ENCODE results near the gene PRSS23. TPM values are rescaled to one million over a fixed set of nuclear protein-coding genes. Genes with fewer than 3 reads are reported as not detected.
A peak's percentile ranks its signal among the peaks of the same experiment; 100 is the strongest.

PRSS23 gene
- 10 to 100 TPM; 33.4 to 68.8 (median 46.4) TPM for total RNA-seq

GRCh38 chr11:86800076-86800959 is at the start of gene PRSS23:
PRSS23 (plus strand) TSS chr11:86800542; CDS start chr11:86807644, 7,102 bp downstream.
- peak within 1 kb of the TSS; percentile 77 to 85 (median 81) for H3K4me3 ChIP-seq
- no peak for TF ChIP-seq EP300 (IDR thresholded peaks at IDR 0.05)
- TF ChIP-seq POLR2AphosphoS5 (IDR thresholded peaks at IDR 0.05) = peak; percentile 59 to 62
- TF ChIP-seq POLR2A (IDR thresholded peaks at IDR 0.05; ENCODE audit: low read depth) = peak; percentile 43
- peak in 1 of 3 experiments; percentile 3 for TF ChIP-seq CTCF (IDR thresholded peaks at IDR 0.05)
- peak within 1 kb of the TSS; percentile 78 to 88 (median 86) for H3K27ac ChIP-seq (replicated peaks in 1 of 4)
- 2% methylated on average over 9 of the region's 97 CpGs for WGBS
- H3K4me1 ChIP-seq = peaks cover 15 to 51% (median 48%) of the 10 kb centered on the region in 4 donors
- no peaks in the 10 kb centered on the region for H3K36me3 ChIP-seq
- H3K9me3 ChIP-seq = no peaks in the 10 kb centered on the region
- H3K27me3 ChIP-seq = no peaks in the 10 kb centered on the region
- intact Hi-C loops (cut with DNase I) = loop anchor here (5.0 kb wide), 5 partner anchors 58 to 343 kb away; partner anchors contain the start of gene ME3
- DNase-seq (ENCODE audit: extremely low spot score) = no peak

- 57% methylated on average over 3 of the region's 3 CpGs for WGBS
- Histone ChIP-seq H3K27ac (replicated peaks in 1 of 4) (no peak overlapping the region), H3K4me3 (no peak overlapping the region), H3K36me3 (no peaks in the 10 kb centered on the region), H3K27me3 (no peaks in the 10 kb centered on the region), H3K4me1 (peaks cover 0 to 5% (median 0%) of the 10 kb centered on the region in 4 donors), H3K9me3 (no peaks in the 10 kb centered on the region)
- peak; percentile 77 for DNase-seq (ENCODE audit: extremely low spot score)
- TF ChIP-seq POLR2A (IDR thresholded peaks at IDR 0.05; ENCODE audit: low read depth) = no peak
- TF ChIP-seq EP300 (IDR thresholded peaks at IDR 0.05) = no peak
- no peak for TF ChIP-seq CTCF (IDR thresholded peaks at IDR 0.05)
- no peak for TF ChIP-seq POLR2AphosphoS5 (IDR thresholded peaks at IDR 0.05)
- intact Hi-C loops (cut with DNase I) = no loop called here
These were observed 46.9 kb upstream of the PRSS23 start for GRCh38 chr11:86753459-86753858.

GRCh38 chr11:86755146-86755545 is 45.2 kb upstream of the PRSS23 start:
- no peaks in the 10 kb centered on the region for H3K4me1 ChIP-seq
- no peaks in the 10 kb centered on the region for H3K9me3 ChIP-seq
- H3K27ac ChIP-seq (replicated peaks in 1 of 4) = no peak overlapping the region
- H3K36me3 ChIP-seq = no peaks in the 10 kb centered on the region
- intact Hi-C loops (cut with DNase I) = no loop called here
- H3K27me3 ChIP-seq = no peaks in the 10 kb centered on the region
- H3K4me3 ChIP-seq = no peak overlapping the region
- TF ChIP-seq EP300 (IDR thresholded peaks at IDR 0.05) (no peak), POLR2A (IDR thresholded peaks at IDR 0.05; ENCODE audit: low read depth) (no peak), CTCF (IDR thresholded peaks at IDR 0.05) (no peak), POLR2AphosphoS5 (IDR thresholded peaks at IDR 0.05) (no peak)
- DNase-seq (ENCODE audit: extremely low spot score) = peak; percentile 60

- TF ChIP-seq POLR2AphosphoS5 (IDR thresholded peaks at IDR 0.05) (no peak), CTCF (IDR thresholded peaks at IDR 0.05) (no peak), EP300 (IDR thresholded peaks at IDR 0.05) (no peak), POLR2A (IDR thresholded peaks at IDR 0.05; ENCODE audit: low read depth) (no peak)
- peaks cover 0 to 12% (median 0%) of the 10 kb centered on the region in 4 donors for H3K4me1 ChIP-seq
- no peaks in the 10 kb centered on the region for H3K9me3 ChIP-seq
- DNase-seq (ENCODE audit: extremely low spot score) = peak; percentile 53
- no peaks in the 10 kb centered on the region for H3K27me3 ChIP-seq
- H3K27ac ChIP-seq (replicated peaks in 1 of 4) = no peak overlapping the region
- 100% methylated on average over 1 of the region's 1 CpG for WGBS
- no peaks in the 10 kb centered on the region for H3K36me3 ChIP-seq
- intact Hi-C loops (cut with DNase I) = no loop called here
- H3K4me3 ChIP-seq = no peak overlapping the region
These were observed 42.2 kb upstream of the PRSS23 start for GRCh38 chr11:86758171-86758570.

Measured in esophagus muscularis mucosa (tissue), 4 donors.